Measurements from ENCODE around the gene ELF5. TPM values are rescaled to one million over a fixed set of nuclear protein-coding genes. Genes with fewer than 3 reads are reported as not detected.

The ELF5 gene
- total and polyA plus RNA-seq, 2 of the 8 experiments (the other 6 are each of a cell fraction or from before 2014, with no cell fraction given), result not detected

DNA sequence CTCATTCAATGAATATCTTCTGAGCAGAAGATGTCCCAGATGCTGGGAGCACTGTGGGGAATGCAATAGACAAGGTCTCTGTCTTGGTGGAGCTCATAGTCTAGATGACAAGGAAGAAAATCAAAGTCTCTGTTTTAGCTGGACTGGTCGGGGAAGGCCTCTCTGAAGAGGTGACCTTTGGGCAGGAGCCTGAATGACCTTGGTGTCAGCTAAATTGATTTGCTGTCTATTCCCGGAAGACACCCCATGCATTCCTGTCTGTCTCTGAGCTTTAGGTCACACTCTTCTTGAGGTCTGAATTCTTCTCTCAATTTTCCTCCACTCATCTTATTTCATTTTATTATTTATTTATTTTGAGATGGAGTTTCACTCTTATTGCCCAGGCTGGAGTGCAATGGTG is 14.5 kb upstream of the ELF5 start:
- CTCF ChIA-PET (ENCODE audit: partially characterized antibody), result interaction anchor here (1.3 to 7.7 kb wide), 2 partner anchors 8 to 16 kb away, joined by 3 to 72 read pairs; partner anchors contain the start of gene ELF5
- Histone ChIP-seq H4K5ac (ENCODE audit: insufficient read length, low read depth, low read length) (no peak overlapping the region), H3K23ac (ENCODE audit: insufficient read length) (no peak overlapping the region), H2BK15ac (ENCODE audit: low read length) (no peak overlapping the region), H3K79me2 (ENCODE audit: control insufficient read depth in 1 of 2, insufficient read depth in 2 of 2, low read length in 2 of 2) (no peaks in the 10 kb centered on the region), H4K91ac (replicated peaks; ENCODE audit: insufficient read length, low read length) (no peak overlapping the region), H2AFZ (ENCODE audit: low read length) (no peak overlapping the region), H3K4me1 (replicated peaks in 1 of 4; ENCODE audit: control insufficient read depth in 3 of 4, insufficient read depth in 4 of 4, low read length in 3 of 4) (no peaks in the 10 kb centered on the region), H2BK5ac (ENCODE audit: low read depth, low read length) (no peak overlapping the region), H3K27ac (ENCODE audit: low read depth, low read length) (no peak overlapping the region), H3K4me3 (ENCODE audit: extremely low read depth in 1 of 4, insufficient read depth in 2 of 4, low read depth in 3 of 4, low read length in 4 of 4) (no peak overlapping the region), H3K23me2 (ENCODE audit: low read depth, low read length) (no peaks in the 10 kb centered on the region), H3K36me3 (ENCODE audit: control insufficient read depth in 2 of 4, insufficient read depth in 4 of 4, low read length in 3 of 4) (no peaks in the 10 kb centered on the region), H3K56ac (replicated peaks; ENCODE audit: insufficient read length, low read depth, low read length) (no peak overlapping the region), H4K8ac (ENCODE audit: extremely low read depth, insufficient read depth, low read length) (no peak overlapping the region), H3K4me2 (ENCODE audit: insufficient read depth in 1 of 2, low read depth in 2 of 2, low read length in 2 of 2) (no peak overlapping the region), H3K14ac (ENCODE audit: insufficient read length) (no peak overlapping the region), H2BK20ac (ENCODE audit: low read length) (no peak overlapping the region), H4K20me1 (replicated peaks in 1 of 2; ENCODE audit: control insufficient read depth in 1 of 2, insufficient read depth in 2 of 2, low read length in 2 of 2) (no peaks in the 10 kb centered on the region), H3K27me3 (replicated peaks in 1 of 4; ENCODE audit: control insufficient read depth in 3 of 4, extremely low read depth in 1 of 4, insufficient read depth in 3 of 4, low read length in 3 of 4) (no peaks in the 10 kb centered on the region), H2AK5ac (ENCODE audit: low read depth, low read length) (no peak overlapping the region), H3K79me1 (ENCODE audit: low read depth, low read length) (no peaks in the 10 kb centered on the region), H2BK12ac (ENCODE audit: low read depth, low read length) (no peak overlapping the region), H3K9me3 (ENCODE audit: insufficient read depth in 2 of 2, low read depth in 1 of 2, low read length in 1 of 2) (no peaks in the 10 kb centered on the region), H3K18ac (ENCODE audit: extremely low read depth, low read length) (no peak overlapping the region), H2BK120ac (replicated peaks; ENCODE audit: low read depth, low read length) (no peak overlapping the region), H3K9ac (replicated peaks in 1 of 4; ENCODE audit: extremely low read depth in 1 of 4, low read depth in 3 of 4, low read length in 3 of 4) (no peak overlapping the region), H3K4ac (replicated peaks; ENCODE audit: insufficient read length, low read depth, low read length) (no peak overlapping the region)
- 91% methylated on average over 2 of the region's 2 CpGs; no CpG with 5 or more reads in 1 of the 2 experiments for WGBS, 2 experiments (ENCODE audit: extremely low coverage in 1 of 2, insufficient coverage in 1 of 2, insufficient read length in 1 of 2, insufficient replicate concordance in 2 of 2, low coverage in 1 of 2, low lambda C conversion rate in 2 of 2, missing lambda C conversion rate in 1 of 2)
- DNase-seq (ENCODE audit: low read depth in 1 of 2, low spot score in 2 of 2) (no peak), FAIRE-seq (no peak)
- POLR2A ChIA-PET (ENCODE audit: partially characterized antibody), result no interaction called here
- TF ChIP-seq, protein P1, sequence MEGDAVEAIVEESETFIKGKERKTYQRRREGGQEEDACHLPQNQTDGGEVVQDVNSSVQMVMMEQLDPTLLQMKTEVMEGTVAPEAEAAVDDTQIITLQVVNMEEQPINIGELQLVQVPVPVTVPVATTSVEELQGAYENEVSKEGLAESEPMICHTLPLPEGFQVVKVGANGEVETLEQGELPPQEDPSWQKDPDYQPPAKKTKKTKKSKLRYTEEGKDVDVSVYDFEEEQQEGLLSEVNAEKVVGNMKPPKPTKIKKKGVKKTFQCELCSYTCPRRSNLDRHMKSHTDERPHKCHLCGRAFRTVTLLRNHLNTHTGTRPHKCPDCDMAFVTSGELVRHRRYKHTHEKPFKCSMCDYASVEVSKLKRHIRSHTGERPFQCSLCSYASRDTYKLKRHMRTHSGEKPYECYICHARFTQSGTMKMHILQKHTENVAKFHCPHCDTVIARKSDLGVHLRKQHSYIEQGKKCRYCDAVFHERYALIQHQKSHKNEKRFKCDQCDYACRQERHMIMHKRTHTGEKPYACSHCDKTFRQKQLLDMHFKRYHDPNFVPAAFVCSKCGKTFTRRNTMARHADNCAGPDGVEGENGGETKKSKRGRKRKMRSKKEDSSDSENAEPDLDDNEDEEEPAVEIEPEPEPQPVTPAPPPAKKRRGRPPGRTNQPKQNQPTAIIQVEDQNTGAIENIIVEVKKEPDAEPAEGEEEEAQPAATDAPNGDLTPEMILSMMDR (IDR thresholded peaks at IDR 0.05; ENCODE audit: control extremely low read depth in 1 of 3, insufficient read depth in 1 of 3, low read depth in 1 of 3, low read length in 3 of 3), result no peak
- TF ChIP-seq ATF3 (IDR thresholded peaks at IDR 0.05; ENCODE audit: insufficient read depth, low read depth, low read length) (no peak), CTBP2 (IDR thresholded peaks at IDR 0.05; ENCODE audit: borderline replicate concordance, insufficient read depth, insufficient read length, low read length) (no peak), TAF1 (IDR thresholded peaks at IDR 0.05; ENCODE audit: low read depth, low read length) (no peak), RBBP5 (IDR thresholded peaks at IDR 0.05; ENCODE audit: borderline replicate concordance, low read depth, low read length) (no peak), JUND (IDR thresholded peaks at IDR 0.05; ENCODE audit: low read length) (no peak), GTF2F1 (IDR thresholded peaks at IDR 0.05; ENCODE audit: borderline replicate concordance, low read depth, low read length) (no peak), ASH2L (IDR thresholded peaks at IDR 0.05; ENCODE audit: low read length) (no peak), SP1 (IDR thresholded peaks at IDR 0.05; ENCODE audit: low read depth, low read length) (no peak), HDAC6 (IDR thresholded peaks at IDR 0.05; ENCODE audit: low read depth, low read length) (no peak), SIN3A (conservative IDR thresholded peaks at IDR 0.05 in 1 of 2, IDR thresholded peaks at IDR 0.05 in 1 of 2; ENCODE audit: low read depth in 1 of 2, low read length in 2 of 2) (no peak)

Data from H1 (cell line).